ENCODE measurements around the gene KCNN3.

The KCNN3 gene

DNA sequence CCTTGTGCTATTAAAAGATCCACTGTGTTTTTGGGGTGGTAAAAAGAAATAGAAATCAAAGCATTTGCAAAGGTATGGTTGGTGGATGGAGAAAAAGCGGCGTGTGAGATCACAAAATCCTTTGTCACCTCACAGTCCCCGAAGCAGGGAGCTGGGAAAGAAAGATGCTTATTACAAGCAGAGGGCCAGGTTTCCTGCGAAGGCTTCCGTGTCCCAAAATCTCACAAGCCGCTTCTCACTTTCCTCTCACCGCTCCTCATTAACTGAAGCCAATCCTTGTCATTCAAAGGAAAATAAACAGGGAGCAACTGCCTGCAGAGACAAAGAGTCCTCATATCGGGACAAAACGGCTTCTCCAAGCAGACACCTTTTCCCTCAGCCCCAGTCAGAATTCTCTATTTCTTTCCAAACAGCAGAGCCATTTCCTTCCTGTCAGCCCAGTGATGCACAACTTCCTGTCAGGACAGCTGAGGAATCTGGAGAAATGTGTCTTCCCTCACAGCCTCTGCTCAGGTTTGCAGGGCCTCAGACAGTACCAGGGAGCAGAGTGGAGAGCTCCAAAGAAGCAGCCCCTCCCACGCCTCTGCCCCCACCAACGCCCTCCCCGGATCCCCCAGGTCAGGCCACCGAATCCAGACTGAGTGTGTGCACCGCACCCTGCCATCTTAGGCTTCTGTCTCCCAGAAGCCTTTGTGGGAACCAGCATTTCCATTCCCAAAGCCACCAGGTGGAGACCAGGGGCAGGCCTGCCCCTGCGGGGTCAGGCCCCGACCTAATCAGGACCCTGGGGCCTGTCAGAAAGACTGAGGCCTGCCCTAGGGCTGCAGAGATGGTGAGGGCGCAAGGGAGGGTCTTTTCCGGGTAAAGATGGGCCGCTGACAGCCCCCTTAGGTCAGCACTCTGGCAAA, 29.6 kb downstream of the KCNN3 start:
- DNase-seq: peak; percentile 29

GRCh38 chr1:154839691-154840090, 30.4 kb downstream of the KCNN3 start:
- DNase-seq: no peak

- DNase-seq: no peak
Measured at GRCh38 chr1:154838988-154839387, 31.1 kb downstream of the KCNN3 start.

- DNase-seq: no peak
Measured at GRCh38 chr1:154838461-154838860, 31.6 kb downstream of the KCNN3 start.

- no peak for DNase-seq
Measured at GRCh38 chr1:154837672-154838171, 32.4 kb downstream of the KCNN3 start.

GRCh38 chr1:154837034-154837671, 32.9 kb downstream of the KCNN3 start:
- no peak for DNase-seq

DNA sequence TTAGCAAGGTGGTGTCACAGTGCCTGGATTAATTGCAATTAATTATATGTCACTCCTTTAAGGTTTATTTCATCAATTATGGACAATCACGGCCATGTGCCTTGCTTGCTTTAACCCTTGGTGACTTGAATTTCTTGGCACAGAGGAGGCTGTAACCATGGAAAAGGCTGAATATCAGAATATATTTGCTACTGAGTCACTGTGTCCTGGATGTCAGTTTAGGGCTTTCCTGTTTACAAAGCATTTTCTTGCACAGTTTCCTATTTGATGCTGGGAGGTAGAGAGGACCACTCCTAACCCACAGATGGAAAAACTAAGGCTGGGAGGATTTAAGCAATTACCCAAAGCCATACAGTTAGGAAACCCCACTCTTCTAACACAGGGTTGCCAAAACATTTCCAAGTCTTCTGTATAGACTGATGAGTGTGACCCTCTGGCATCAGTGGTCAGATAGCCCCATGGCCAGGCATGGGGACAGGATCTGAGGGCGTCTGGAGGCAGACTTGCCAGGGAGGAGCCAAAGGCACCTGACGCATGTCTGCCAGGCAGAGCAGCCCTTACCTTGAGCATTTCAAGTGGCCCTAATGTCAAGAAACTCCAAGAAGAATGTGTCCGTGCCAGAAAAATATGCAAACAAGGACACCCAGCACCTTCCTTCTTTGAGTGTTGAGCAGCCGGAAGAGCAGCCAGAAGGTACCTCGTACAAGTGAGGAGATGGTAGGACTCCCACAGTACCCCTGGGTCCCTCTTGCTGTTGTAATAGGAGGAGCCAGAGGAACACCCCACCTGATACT, 34.4 kb downstream of the KCNN3 start:
- DNase-seq: no peak

DNA sequence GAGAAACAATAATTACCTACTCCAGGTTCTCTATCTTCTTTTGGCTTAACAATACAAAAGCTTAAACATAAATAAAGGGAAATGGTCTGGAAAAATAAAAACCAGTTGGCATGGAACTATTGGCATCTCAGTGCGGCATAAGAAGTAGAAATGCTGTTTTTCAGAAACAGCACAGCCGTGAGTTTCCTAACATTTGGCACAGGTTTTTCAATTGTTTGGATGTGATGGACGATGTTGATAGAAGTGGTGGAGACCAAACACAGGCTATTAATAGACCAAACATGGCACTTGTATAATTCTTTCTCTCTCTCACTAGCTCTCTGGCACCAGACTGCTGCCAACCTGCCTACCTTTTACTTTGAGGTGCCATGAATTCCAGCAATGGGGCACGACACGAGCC, 36.2 kb downstream of the KCNN3 start:
- no peak for DNase-seq

DNA sequence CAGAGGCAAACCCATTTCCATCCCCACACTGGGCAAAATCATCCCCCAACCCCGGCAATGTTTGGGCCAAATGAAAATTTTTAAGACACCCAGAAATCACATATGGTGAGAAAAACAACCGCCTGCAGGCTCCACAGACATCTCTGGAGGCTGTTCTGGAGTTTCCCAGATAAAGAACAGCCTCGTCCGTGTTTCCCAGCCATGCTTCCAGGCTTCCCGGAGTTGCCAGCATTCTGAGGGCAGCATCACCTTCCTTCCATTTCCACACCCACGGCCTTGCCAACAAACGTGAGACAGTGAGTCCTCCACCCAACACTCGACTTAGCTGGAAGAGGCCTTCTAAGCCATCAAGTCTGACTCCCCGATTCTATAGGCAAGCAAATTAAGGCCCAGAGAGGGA, 36.9 kb downstream of the KCNN3 start:
- no peak for DNase-seq

DNA sequence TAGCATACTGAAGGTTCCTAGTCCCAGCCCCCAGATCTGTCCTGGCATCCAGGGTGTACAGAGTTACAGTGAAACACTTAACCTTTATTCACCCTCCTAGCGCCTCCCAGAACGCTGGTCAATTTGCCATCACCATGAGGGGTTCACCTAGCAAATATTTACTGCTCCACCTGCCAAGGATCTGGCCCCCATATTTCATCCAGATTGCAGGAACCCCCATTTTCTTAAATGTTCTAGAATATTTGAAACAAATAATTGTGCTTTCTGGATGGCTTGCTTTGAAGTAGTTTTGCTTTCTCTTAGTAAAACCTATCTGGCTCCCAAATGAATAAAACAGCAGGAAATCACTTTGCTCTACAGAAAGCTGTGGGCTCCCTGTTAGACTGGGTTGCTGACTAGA, 37.7 kb downstream of the KCNN3 start:
- DNase-seq: no peak

GRCh38 chr1:154831462-154831861, 38.6 kb downstream of the KCNN3 start:
- peak; percentile 21 for DNase-seq

- DNase-seq: no peak
Measured at GRCh38 chr1:154829062-154829461, 41.0 kb downstream of the KCNN3 start.

DNA sequence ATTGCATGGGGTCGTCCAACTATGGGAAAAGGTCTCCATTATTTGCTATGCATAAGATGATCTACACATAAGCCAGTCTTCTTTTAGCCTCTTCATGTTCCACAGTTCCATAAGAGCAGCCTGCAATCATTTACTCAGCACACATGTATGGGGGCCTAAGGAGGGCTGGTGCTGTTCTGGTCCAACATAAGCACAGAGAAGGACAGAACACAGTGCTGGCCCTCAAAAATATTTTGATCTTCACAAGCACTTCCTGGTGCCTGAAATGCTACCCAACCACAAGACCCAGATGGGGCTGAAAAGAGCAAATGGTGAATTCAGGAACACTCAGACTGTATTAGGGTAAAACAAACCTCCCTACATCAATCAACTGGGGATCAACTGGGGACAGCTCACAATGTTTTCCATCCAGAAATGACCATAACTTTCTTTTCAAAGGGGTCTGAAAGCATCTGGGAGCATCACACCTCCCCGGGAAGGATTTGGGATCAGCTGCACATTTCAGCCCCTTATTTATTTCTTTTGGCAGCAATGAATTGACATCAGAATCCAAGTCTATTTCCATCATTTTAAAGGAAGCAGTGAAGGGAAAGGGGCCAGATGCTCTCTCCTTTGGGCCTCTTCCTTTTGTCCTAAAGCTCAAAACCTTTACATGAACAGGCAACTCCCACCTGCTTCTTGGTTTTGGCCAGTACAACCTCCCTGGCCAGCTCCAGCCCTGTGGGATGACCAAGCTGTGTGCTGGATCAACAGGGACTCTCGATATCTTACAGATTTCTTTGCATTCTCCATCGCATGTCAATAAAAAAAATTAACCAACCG, 45.7 kb downstream of the KCNN3 start:
- no peak for DNase-seq

DNA sequence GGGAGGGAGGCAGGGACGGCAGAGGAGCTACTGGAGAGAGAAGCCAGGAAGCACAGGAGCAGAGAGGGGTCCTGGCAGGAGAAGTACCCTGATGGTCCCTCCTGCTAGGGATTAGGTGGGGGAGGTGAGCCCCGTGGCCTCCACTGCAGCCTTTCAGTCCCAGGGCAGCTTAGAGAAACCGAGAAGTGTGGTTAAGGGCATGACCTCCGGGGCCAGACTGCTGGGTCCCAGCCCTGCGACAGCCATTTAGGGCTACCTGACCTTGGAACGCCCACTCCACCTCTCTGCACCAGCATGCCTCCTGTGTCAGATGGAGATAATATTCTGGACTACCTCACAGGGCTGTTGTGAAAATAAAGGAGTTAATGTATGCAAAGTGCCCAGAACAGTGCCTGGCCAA, 47.4 kb downstream of the KCNN3 start:
- no peak for DNase-seq

DNA sequence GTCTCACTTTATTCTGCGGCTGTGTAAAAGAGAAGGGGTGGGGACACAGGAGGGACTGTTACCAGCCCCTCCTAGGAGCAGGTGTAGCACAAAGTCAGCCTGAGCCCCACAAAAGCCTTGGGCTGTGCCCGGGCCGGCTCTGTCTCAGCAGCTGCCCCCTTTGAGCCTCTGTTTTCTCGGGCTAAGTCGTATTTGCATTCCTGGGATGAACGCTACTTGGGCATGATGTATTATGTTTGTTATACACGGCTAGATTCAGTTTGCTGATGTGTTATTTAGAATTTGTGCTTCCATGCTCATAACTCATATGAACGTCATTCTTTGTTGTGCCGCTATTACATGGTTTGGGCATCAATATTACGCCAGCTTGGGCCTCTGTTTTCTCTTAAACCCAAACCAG, 47.8 kb downstream of the KCNN3 start:
- DNase-seq: no peak

GRCh38 chr1:154821083-154821482, 49.0 kb downstream of the KCNN3 start:
- no peak for DNase-seq

- DNase-seq: no peak
Measured at GRCh38 chr1:154820646-154821045, 49.4 kb downstream of the KCNN3 start.

- no peak for DNase-seq
Measured at GRCh38 chr1:154819628-154820590, 50.2 kb downstream of the KCNN3 start.

DNA sequence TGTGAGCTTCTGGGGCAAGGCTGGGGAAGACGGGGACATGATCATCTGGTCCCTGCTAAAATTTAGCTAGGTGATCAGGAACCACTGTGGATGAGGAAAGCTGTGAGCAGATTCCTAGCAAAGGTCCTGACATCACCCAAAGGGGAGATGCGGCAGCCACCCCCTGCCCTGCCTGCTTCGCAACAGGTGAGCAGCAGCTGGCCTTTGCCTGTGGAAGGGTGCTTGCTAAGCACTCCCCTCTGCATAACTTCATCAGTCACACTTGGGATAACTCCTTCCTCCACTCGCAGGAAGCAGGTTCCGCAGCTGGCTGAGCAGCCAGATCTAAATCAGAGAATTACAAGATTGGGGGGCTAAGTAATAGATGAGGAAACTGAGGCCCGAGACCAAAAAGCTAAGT, 51.2 kb downstream of the KCNN3 start:
- DNase-seq: no peak

DNA sequence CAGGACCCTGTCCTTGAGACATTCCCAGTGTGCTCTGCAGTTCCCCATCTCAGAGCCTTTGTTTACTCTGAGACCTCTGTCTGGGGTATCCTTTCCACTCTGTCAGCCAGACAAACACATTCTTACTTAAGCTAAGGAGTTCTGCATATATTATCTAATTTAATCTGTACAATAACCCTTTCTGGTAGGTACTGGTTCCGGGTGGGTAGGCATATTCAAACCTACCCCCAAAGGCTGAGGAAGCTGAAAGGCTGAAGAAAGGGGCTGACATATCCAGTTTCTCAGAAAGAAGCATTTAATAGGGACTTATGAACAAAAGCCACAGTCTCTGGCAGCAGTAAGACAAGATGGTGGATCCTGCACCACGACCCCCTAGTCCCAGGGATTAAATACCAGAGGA, 53.1 kb downstream of the KCNN3 start:
- DNase-seq: no peak

- DNase-seq: no peak
Measured at GRCh38 chr1:154816369-154816768, 53.7 kb downstream of the KCNN3 start.

Measured in fibroblast of skin of back (primary cell).